Activated CD4-positive, alpha-beta T cell treated with anti-CD3 and anti-CD28 coated beads for 4 hours (primary cell): ENCODE data around the gene FFAR4.

Experiments
- DNase-seq, 2 donors: peaks; one replicate each; pipeline ENCODE4 v3.0.0-alpha.2; 2020

Gene FFAR4

GRCh38 chr10:93601146-93601773, 34.8 kb downstream of the FFAR4 start, which contains the start of gene RBP4:
TSS of gene RBP4 (minus strand) at chr10:93601235. CDS start at chr10:93601028, 207 bp downstream.
- DNase-seq: no peak

DNA sequence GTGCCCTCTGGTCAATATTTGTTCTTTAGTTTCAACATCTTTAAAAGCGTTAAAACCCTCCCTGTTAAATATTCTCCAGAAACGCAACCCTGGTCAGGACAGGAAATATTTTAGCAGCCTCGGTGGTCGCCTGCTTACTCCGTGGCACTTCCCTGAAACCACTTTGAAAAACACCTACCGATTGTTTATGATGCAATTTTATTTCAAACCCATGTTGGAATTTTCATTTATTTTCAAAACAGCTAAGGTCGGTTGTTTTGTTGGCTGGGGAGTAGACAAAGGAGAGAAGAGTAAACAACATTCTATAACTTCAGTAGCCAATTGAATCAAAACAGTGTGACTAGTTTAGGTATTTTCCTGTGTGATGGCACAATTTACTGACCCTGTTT, 35.3 kb downstream of the FFAR4 start:
- DNase-seq: no peak

- DNase-seq: no peak
These were observed 36.6 kb downstream of the FFAR4 start for GRCh38 chr10:93603023-93603422.

DNA sequence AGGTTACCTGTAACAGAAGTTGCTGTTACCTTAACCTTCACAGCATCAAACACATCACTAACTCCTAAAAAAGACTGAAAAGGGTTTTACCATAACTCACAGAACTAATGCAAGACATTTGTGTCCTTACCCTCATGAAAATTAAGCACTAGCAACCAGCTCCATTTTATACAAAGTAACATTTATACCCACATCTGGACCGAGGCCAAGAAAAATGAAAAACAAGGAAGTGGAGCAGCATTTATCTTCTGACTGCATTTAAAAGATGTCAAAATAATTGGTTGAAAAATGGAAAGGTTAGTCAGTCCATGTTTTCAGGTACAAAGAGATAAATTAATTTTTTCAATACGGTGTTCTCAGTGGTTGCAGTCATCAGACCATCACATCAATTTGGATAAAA, 37.7 kb downstream of the FFAR4 start:
- DNase-seq: no peak

GRCh38 chr10:93608421-93608820, 42.0 kb downstream of the FFAR4 start:
- no peak for DNase-seq

- DNase-seq: no peak
These were observed 45.8 kb downstream of the FFAR4 start, which contains the start of gene PDE6C for GRCh38 chr10:93612311-93612710. TSS of gene PDE6C (plus strand) at chr10:93612537. CDS start at chr10:93612726, 189 bp downstream.

DNA sequence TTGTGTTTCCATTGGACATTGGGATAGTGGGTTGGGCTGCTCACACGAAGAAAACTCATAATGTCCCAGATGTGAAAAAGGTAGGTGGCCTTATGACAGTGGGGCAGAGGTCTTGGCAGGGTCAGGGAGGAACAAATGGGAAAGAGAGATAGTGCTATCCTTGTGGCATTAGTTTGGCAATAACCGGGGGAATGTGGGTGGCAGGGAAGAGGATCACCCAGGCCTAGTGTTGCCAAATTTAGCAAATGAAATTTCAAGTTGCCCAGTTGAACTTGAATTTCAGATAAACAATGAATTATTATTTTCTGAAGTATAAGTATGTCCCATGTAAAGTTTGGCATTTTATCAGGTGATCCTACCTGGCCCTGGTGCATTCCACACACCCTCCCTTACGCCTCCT, 46.7 kb downstream of the FFAR4 start:
- no peak for DNase-seq

GRCh38 chr10:93614101-93614825, 47.8 kb downstream of the FFAR4 start:
- DNase-seq: no peak

DNA sequence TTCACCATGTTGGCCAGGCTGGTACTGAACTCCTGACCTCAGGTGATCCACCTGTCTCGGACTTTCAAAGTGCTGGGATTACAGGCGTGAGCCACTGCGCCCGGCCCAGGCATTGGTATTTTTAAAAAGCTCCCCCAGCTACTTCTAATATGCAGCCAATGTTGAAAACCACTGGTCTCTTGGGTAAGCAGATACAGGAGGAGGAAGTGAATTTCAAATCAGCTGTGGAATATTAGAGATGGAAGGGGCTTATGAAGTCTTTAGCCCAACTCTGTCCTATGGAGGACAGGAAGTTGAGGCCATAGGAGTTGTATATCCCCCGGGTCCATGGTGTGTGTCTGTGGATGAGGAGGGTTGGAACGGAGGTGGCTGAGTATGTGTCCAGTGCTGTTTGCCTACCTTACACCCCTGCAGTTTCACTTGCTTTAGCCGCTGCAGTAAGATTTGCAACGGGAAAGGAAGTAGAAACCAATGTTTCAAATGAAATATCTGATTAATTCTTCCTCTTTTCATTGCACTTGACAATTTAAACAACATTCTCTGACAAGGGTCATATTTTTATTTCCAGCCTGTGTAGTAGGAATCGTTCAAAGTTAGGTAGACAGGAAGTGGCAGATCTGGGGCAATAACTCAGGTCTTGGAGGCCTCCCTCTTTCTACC, 49.2 kb downstream of the FFAR4 start:
- DNase-seq: no peak

- no peak for DNase-seq
These were observed 54.5 kb downstream of the FFAR4 start for GRCh38 chr10:93620925-93621324.

DNA sequence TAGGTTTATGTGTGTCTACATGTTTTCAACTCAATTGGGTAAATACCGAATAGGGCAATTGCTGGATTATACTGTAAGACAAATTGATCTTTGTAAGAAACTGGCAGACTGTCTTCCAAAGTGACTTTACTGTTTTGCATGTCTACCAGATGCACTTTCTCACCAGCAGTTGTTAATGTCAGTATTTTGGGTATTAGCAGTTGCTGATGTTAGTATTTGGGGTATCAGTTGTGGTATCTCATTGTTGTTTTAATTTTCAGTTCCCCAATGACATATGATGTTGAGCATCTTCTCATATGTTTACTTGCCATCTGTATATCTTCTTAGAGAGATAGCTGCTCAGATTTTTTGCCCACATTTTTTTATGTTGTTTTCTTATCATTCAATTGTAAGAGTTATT, 56.5 kb downstream of the FFAR4 start:
- DNase-seq: no peak

DNA sequence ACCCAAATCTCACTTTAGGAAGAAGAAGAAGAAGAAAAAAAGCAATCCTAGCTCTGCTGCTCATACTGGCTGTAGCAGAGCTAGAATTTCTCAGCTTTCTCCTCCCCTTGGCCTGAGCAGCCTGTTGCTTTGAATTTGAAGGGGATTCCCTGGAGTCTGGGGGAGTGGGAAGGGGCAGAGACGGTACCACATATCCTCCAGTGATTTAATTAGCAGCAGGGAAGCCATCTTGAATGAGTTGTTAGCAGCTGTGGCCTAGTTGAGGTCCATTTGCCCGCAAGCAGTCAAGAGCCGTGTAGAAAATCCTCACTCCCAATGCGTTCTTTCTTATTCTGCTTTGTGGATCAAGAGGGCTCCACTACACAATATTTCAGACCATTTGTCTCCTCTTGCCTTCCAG, 62.4 kb downstream of the FFAR4 start:
- no peak for DNase-seq

GRCh38 chr10:93629647-93630305, 63.3 kb downstream of the FFAR4 start:
- no peak for DNase-seq

GRCh38 chr10:93630625-93631557, 64.4 kb downstream of the FFAR4 start:
- no peak for DNase-seq
